ENCODE results near the gene NAV2.

NAV2 gene

DNA sequence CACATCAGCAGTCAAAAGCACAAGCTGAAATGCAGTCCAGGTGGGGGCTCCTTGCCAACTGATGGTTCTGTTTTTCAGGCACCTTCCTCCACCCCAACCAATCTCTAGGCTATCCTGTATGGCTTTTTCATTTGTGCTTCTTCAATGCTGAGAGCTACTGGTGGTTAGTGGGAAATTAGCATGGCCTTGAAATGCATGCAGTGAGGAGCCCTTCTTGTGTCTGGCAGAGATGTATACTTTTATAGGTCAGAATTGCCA, 167.4 kb downstream of the NAV2 start:
- no peak for DNase-seq (ENCODE audit: low read depth)
- H3K4me3 ChIP-seq (ENCODE audit: low read depth, low read length), result no peak overlapping the region
- no peak for TF ChIP-seq MAX (IDR thresholded peaks at IDR 0.05; ENCODE audit: low read depth, low read length)
- TF ChIP-seq POLR2A (IDR thresholded peaks at IDR 0.05; ENCODE audit: extremely low read depth, insufficient read length), result no peak
- TF ChIP-seq MYC (IDR thresholded peaks at IDR 0.05; ENCODE audit: low read depth, low read length), result no peak
- TF ChIP-seq, protein P1, sequence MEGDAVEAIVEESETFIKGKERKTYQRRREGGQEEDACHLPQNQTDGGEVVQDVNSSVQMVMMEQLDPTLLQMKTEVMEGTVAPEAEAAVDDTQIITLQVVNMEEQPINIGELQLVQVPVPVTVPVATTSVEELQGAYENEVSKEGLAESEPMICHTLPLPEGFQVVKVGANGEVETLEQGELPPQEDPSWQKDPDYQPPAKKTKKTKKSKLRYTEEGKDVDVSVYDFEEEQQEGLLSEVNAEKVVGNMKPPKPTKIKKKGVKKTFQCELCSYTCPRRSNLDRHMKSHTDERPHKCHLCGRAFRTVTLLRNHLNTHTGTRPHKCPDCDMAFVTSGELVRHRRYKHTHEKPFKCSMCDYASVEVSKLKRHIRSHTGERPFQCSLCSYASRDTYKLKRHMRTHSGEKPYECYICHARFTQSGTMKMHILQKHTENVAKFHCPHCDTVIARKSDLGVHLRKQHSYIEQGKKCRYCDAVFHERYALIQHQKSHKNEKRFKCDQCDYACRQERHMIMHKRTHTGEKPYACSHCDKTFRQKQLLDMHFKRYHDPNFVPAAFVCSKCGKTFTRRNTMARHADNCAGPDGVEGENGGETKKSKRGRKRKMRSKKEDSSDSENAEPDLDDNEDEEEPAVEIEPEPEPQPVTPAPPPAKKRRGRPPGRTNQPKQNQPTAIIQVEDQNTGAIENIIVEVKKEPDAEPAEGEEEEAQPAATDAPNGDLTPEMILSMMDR (IDR thresholded peaks at IDR 0.05; ENCODE audit: low read depth, low read length), result no peak

- TF ChIP-seq POLR2A (IDR thresholded peaks at IDR 0.05; ENCODE audit: extremely low read depth, insufficient read length) (no peak), MAX (IDR thresholded peaks at IDR 0.05; ENCODE audit: low read depth, low read length) (no peak)
- TF ChIP-seq, protein P1 (IDR thresholded peaks at IDR 0.05; ENCODE audit: low read depth, low read length), result no peak
- no peak overlapping the region for H3K4me3 ChIP-seq (ENCODE audit: low read depth, low read length)
- DNase-seq (ENCODE audit: low read depth), result no peak
Measured at GRCh38 chr11:19881177-19881576, 168.5 kb downstream of the NAV2 start.

DNA sequence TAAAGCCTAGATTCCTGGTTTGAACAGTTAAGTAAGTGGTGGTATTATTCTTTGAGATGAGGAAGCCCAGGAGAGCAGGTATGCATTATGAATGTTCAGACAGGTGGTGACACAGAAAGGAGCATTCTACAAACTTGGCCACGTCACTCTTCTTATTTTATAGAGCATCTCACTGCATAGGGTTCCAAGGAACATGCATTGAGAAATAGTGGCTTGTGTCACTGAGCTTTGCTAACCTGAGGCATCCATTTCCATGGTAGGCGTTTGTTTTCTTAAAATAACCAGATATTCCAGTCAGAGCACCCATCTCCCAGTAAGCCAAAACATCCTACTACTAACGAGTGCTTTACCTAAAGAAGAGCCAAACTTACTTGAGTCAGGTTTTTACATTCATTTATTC, 169.7 kb downstream of the NAV2 start:
- no peak for DNase-seq (ENCODE audit: low read depth)
- TF ChIP-seq POLR2A (IDR thresholded peaks at IDR 0.05; ENCODE audit: extremely low read depth, insufficient read length) (no peak), MYC (IDR thresholded peaks at IDR 0.05; ENCODE audit: low read depth, low read length) (no peak), MAX (IDR thresholded peaks at IDR 0.05; ENCODE audit: low read depth, low read length) (no peak)
- TF ChIP-seq, protein P1 (IDR thresholded peaks at IDR 0.05; ENCODE audit: low read depth, low read length), result no peak
- H3K4me3 ChIP-seq (ENCODE audit: low read depth, low read length), result no peak overlapping the region

DNA sequence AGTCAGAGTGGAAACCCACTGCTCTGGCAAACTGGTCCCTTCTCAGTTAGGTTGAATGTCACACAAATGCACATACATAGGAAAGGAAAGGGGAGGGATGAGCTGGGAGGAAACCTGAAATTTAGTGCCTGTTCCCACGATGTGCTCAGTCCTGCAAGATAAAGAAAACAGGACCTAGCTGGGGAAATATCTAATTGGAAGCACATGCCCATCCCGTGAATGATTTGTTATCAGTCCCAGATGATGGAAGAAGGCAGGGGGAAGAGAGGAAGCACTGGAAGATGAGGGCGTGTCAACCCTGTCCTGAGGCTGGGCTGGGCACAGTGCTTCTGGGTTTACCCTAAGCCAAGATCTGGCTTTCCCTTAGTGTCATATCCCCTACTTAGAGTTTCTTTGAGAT, 173.9 kb downstream of the NAV2 start:
- TF ChIP-seq MYC (IDR thresholded peaks at IDR 0.05; ENCODE audit: low read depth, low read length) (no peak), POLR2A (IDR thresholded peaks at IDR 0.05; ENCODE audit: extremely low read depth, insufficient read length) (no peak), MAX (IDR thresholded peaks at IDR 0.05; ENCODE audit: low read depth, low read length) (no peak)
- TF ChIP-seq, protein P1 (IDR thresholded peaks at IDR 0.05; ENCODE audit: low read depth, low read length), result no peak
- H3K4me3 ChIP-seq (ENCODE audit: low read depth, low read length), result no peak overlapping the region
- no peak for DNase-seq (ENCODE audit: low read depth)

DNA sequence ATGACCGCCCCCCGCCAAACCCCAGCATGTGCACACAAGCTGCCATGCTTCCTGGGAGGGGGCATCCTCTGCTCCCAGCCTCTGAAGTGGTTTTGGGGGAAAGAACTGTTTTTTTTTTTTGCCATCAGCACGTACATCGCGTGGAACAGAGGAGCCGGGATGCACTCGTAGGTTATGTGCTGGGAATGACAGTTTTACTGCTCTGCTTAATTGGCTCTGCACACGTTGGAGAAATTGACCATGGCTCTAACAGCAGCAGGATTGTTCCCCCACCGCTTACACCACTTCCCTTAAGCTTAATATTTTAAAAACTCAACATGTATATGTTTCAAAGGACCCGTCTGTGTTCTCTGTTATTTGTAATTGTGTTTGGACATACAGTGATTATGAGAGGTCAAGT, 175.2 kb downstream of the NAV2 start:
- no peak overlapping the region for H3K4me3 ChIP-seq (ENCODE audit: low read depth, low read length)
- TF ChIP-seq, protein P1 (IDR thresholded peaks at IDR 0.05; ENCODE audit: low read depth, low read length), result no peak
- TF ChIP-seq MAX (IDR thresholded peaks at IDR 0.05; ENCODE audit: low read depth, low read length), result no peak
- no peak for TF ChIP-seq MYC (IDR thresholded peaks at IDR 0.05; ENCODE audit: low read depth, low read length)
- no peak for TF ChIP-seq POLR2A (IDR thresholded peaks at IDR 0.05; ENCODE audit: extremely low read depth, insufficient read length)
- DNase-seq (ENCODE audit: low read depth), result no peak

DNA sequence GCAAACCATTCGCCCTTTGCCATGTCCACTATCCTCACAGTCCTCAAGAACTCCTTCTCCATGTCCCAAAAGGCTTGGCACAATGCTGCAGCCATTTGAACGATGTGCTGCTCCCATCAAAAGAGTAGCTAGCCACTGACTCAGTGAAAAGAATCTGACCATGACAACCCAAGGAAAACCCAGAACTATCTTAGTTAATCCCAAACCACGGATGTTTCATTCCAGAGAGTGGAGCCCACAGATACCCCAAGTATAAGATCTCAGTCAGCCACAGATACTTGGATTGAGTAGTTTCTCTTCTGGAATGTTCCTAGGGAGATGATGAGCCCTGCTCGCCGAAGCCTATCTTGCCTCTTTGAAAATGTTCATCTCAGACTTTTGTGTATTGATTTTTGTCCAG, 176.9 kb downstream of the NAV2 start:
- TF ChIP-seq MAX (IDR thresholded peaks at IDR 0.05; ENCODE audit: low read depth, low read length), result no peak
- TF ChIP-seq POLR2A (IDR thresholded peaks at IDR 0.05; ENCODE audit: extremely low read depth, insufficient read length), result no peak
- TF ChIP-seq, protein P1 (IDR thresholded peaks at IDR 0.05; ENCODE audit: low read depth, low read length), result no peak
- no peak for TF ChIP-seq MYC (IDR thresholded peaks at IDR 0.05; ENCODE audit: low read depth, low read length)
- DNase-seq (ENCODE audit: low read depth), result no peak
- no peak overlapping the region for H3K4me3 ChIP-seq (ENCODE audit: low read depth, low read length)

All from NB4 (cell line).